ENCODE measurements around the gene GALNT6.
"Not testable (repeated sequence)": the region's sequence is repeated elsewhere in the genome, so short reads cannot be mapped to it uniquely, and the experiment has no call there.

Gene GALNT6

GRCh38 chr12:51323317-51323960 lies 67.8 kb downstream of the GALNT6 start:
- DNase-seq (ENCODE audit: low spot score), result peak; percentile 25
- peaks cover 38% of the 10 kb centered on the region for H3K36me3 Mint-ChIP-seq (ENCODE audit: low read depth)
- H3K9me3 Mint-ChIP-seq, result no peaks in the 10 kb centered on the region

GRCh38 chr12:51322452-51322851 lies 68.8 kb downstream of the GALNT6 start:
- Mint-ChIP-seq H3K9me3 (no peaks in the 10 kb centered on the region), H3K36me3 (ENCODE audit: low read depth) (peaks cover 44% of the 10 kb centered on the region), H3K27ac (peak overlapping the region; percentile 91), H3K4me3 (peak overlapping the region; percentile 95), H3K27me3 (ENCODE audit: low read depth) (no peaks in the 10 kb centered on the region), H3K4me1 (ENCODE audit: low read depth) (peaks cover 58% of the 10 kb centered on the region)
- peak; percentile 48 for DNase-seq (ENCODE audit: low spot score)

More at GRCh38 chr12:51323317-51323960, 67.8 kb downstream of the GALNT6 start:
- Mint-ChIP-seq H3K27ac (peak overlapping the region; percentile 91), H3K27me3 (ENCODE audit: low read depth) (no peaks in the 10 kb centered on the region), H3K4me3 (peak overlapping the region; percentile 95), H3K4me1 (ENCODE audit: low read depth) (peaks cover 60% of the 10 kb centered on the region)

GRCh38 chr12:51321882-51322281 lies 69.3 kb downstream of the GALNT6 start:
- Mint-ChIP-seq H3K4me1 (ENCODE audit: low read depth) (peaks cover 54% of the 10 kb centered on the region), H3K27ac (peak overlapping the region; percentile 91), H3K9me3 (no peaks in the 10 kb centered on the region), H3K36me3 (ENCODE audit: low read depth) (peaks cover 48% of the 10 kb centered on the region), H3K4me3 (peak overlapping the region; percentile 95), H3K27me3 (ENCODE audit: low read depth) (no peaks in the 10 kb centered on the region)
- DNase-seq (ENCODE audit: low spot score), result no peak

- H3K4me3 Mint-ChIP-seq, result peak overlapping the region; percentile 95
- DNase-seq (ENCODE audit: low spot score), result no peak
- no peaks in the 10 kb centered on the region for H3K27me3 Mint-ChIP-seq (ENCODE audit: low read depth)
- peak overlapping the region; percentile 91 for H3K27ac Mint-ChIP-seq
- no peaks in the 10 kb centered on the region for H3K9me3 Mint-ChIP-seq
- peaks cover 54% of the 10 kb centered on the region for H3K4me1 Mint-ChIP-seq (ENCODE audit: low read depth)
- H3K36me3 Mint-ChIP-seq (ENCODE audit: low read depth), result peaks cover 55% of the 10 kb centered on the region
These were observed 70.4 kb downstream of the GALNT6 start for GRCh38 chr12:51320695-51321320.

GRCh38 chr12:51320311-51320694 lies 70.9 kb downstream of the GALNT6 start:
- H3K27me3 Mint-ChIP-seq (ENCODE audit: low read depth), result no peaks in the 10 kb centered on the region
- peak overlapping the region; percentile 91 for H3K27ac Mint-ChIP-seq
- no peaks in the 10 kb centered on the region for H3K9me3 Mint-ChIP-seq
- H3K4me3 Mint-ChIP-seq, result peak overlapping the region; percentile 95
- H3K4me1 Mint-ChIP-seq (ENCODE audit: low read depth), result peaks cover 55% of the 10 kb centered on the region
- peaks cover 57% of the 10 kb centered on the region for H3K36me3 Mint-ChIP-seq (ENCODE audit: low read depth)
- no peak for DNase-seq (ENCODE audit: low spot score)

GRCh38 chr12:51318846-51319599 lies 72.2 kb downstream of the GALNT6 start:
- Mint-ChIP-seq H3K4me1 (ENCODE audit: low read depth) (peaks cover 50% of the 10 kb centered on the region), H3K36me3 (ENCODE audit: low read depth) (peaks cover 57% of the 10 kb centered on the region), H3K27me3 (ENCODE audit: low read depth) (no peaks in the 10 kb centered on the region), H3K4me3 (peak overlapping the region; percentile 83), H3K27ac (peak overlapping the region; percentile 91), H3K9me3 (no peaks in the 10 kb centered on the region)
- no peak for DNase-seq (ENCODE audit: low spot score)

- H3K27me3 Mint-ChIP-seq (ENCODE audit: low read depth); H3K9me3 Mint-ChIP-seq; DNase-seq (ENCODE audit: low spot score): not testable (repeated sequence)
- peak overlapping the region; percentile 91 for H3K27ac Mint-ChIP-seq
- H3K36me3 Mint-ChIP-seq (ENCODE audit: low read depth), result peaks cover 58% of the 10 kb centered on the region
- peaks cover 50% of the 10 kb centered on the region for H3K4me1 Mint-ChIP-seq (ENCODE audit: low read depth)
- peak overlapping the region; percentile 83 for H3K4me3 Mint-ChIP-seq
These were observed 73.0 kb downstream of the GALNT6 start for GRCh38 chr12:51318057-51318806.

- no peak overlapping the region for H3K4me3 Mint-ChIP-seq
- no peaks in the 10 kb centered on the region for H3K9me3 Mint-ChIP-seq
- H3K36me3 Mint-ChIP-seq (ENCODE audit: low read depth), result peaks cover 59% of the 10 kb centered on the region
- no peak overlapping the region for H3K27ac Mint-ChIP-seq
- no peak for DNase-seq (ENCODE audit: low spot score)
- H3K4me1 Mint-ChIP-seq (ENCODE audit: low read depth), result peaks cover 28% of the 10 kb centered on the region
- H3K27me3 Mint-ChIP-seq (ENCODE audit: low read depth), result no peaks in the 10 kb centered on the region
These were observed 79.8 kb downstream of the GALNT6 start for GRCh38 chr12:51311389-51311788.

GRCh38 chr12:51307655-51308593 lies 83.3 kb downstream of the GALNT6 start:
- H3K27me3 Mint-ChIP-seq (ENCODE audit: low read depth), result no peaks in the 10 kb centered on the region
- H3K9me3 Mint-ChIP-seq, result no peaks in the 10 kb centered on the region
- DNase-seq (ENCODE audit: low spot score), result no peak
- no peak overlapping the region for H3K27ac Mint-ChIP-seq
- H3K36me3 Mint-ChIP-seq (ENCODE audit: low read depth), result peaks cover 68% of the 10 kb centered on the region
- no peak overlapping the region for H3K4me3 Mint-ChIP-seq
- H3K4me1 Mint-ChIP-seq (ENCODE audit: low read depth), result peaks cover 23% of the 10 kb centered on the region

- H3K27ac Mint-ChIP-seq, result no peak overlapping the region
- no peak for DNase-seq (ENCODE audit: low spot score)
These were observed 84.7 kb downstream of the GALNT6 start for GRCh38 chr12:51306507-51306906.

More at GRCh38 chr12:51306507-51306906, 84.7 kb downstream of the GALNT6 start:
- Mint-ChIP-seq H3K4me1 (ENCODE audit: low read depth) (peaks cover 18% of the 10 kb centered on the region), H3K27me3 (ENCODE audit: low read depth) (no peaks in the 10 kb centered on the region), H3K4me3 (no peak overlapping the region), H3K36me3 (ENCODE audit: low read depth) (peaks cover 69% of the 10 kb centered on the region), H3K9me3 (no peaks in the 10 kb centered on the region)

All from T-helper 2 cell treated with Interferon-gamma antibody and Interleukin-4, amounts not matched to agents 5 μg/mL and 100 μg/mL, for 36 hours (primary cell).